Epithelial cell of proximal tubule (primary cell): ENCODE measurements around the gene FBXO39. TPM values are rescaled to one million over a fixed set of nuclear protein-coding genes. Genes with fewer than 3 reads are reported as not detected.
"Not testable (repeated sequence)": the region's sequence is repeated elsewhere in the genome, so short reads cannot be mapped to it uniquely, and the experiment has no call there.

Experiments
- DNase-seq: peaks from one replicate; pipeline ENCODE4 v3.0.0-alpha.2; 2011; ENCODE audit warnings: low read depth
- H3K4me3 ChIP-seq: 2 replicates; pipeline ENCODE4 v1.5.1; 2011; ENCODE audit warnings: low read depth, mild to moderate bottlenecking, low read length
- total RNA-seq: library from RNA; depleted of rRNA; stranded (reverse); fragments of >200 nt; gene quantifications from 2 replicates; pipeline ENCODE4 v1.2.3, GENCODE V29; 2015
- TF ChIP-seq, protein P1 (sequence below): conservative IDR thresholded peaks from 2 replicates; pipeline ENCODE4 v1.5.1; 2012; ENCODE audit warnings: low read depth, mild to moderate bottlenecking, low read length

Gene FBXO39
- total RNA-seq, 1 donor from 2014 or later: not detected

DNA sequence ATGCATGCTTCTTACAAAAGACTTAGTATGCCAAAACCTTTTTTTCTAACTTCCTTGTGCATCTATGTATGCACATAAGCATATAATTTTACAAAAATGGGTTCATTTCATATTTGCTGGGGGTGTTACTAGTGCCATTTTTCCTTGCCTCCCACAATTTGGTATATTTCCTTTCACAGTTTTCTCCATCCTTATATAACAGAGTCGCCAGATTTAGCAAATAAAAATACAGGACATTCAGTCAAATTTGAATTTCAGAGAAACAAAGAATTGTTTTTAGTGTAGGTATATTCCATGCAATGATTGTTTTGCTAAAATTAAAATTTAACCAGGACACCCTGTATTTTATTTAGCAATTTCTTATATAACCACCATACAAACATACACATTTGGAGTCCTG lies 4.0 kb upstream of the FBXO39 start:
- no peak for DNase-seq
- TF ChIP-seq, protein P1, sequence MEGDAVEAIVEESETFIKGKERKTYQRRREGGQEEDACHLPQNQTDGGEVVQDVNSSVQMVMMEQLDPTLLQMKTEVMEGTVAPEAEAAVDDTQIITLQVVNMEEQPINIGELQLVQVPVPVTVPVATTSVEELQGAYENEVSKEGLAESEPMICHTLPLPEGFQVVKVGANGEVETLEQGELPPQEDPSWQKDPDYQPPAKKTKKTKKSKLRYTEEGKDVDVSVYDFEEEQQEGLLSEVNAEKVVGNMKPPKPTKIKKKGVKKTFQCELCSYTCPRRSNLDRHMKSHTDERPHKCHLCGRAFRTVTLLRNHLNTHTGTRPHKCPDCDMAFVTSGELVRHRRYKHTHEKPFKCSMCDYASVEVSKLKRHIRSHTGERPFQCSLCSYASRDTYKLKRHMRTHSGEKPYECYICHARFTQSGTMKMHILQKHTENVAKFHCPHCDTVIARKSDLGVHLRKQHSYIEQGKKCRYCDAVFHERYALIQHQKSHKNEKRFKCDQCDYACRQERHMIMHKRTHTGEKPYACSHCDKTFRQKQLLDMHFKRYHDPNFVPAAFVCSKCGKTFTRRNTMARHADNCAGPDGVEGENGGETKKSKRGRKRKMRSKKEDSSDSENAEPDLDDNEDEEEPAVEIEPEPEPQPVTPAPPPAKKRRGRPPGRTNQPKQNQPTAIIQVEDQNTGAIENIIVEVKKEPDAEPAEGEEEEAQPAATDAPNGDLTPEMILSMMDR: no peak
- H3K4me3 ChIP-seq: no peak overlapping the region

DNA sequence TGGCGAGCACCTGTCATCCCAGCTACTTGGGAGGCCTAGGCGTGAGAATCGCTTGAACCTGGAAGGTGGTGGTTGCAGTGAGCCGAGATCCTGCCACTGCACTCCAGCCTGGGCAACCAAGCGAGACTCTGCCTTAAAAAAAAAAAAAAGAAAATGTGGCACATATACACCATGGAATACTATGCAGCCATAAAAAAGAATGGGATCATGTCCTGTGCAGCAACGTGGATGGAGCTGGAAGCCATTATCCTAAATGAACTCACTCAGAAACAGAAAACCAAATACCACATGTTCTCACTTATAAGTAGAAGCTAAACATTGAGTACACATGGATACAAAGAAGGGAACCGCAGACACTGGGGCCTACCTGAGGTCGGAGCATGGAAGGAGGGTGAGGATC lies 1.1 kb upstream of the FBXO39 start:
- H3K4me3 ChIP-seq, DNase-seq: not testable (repeated sequence)

DNA sequence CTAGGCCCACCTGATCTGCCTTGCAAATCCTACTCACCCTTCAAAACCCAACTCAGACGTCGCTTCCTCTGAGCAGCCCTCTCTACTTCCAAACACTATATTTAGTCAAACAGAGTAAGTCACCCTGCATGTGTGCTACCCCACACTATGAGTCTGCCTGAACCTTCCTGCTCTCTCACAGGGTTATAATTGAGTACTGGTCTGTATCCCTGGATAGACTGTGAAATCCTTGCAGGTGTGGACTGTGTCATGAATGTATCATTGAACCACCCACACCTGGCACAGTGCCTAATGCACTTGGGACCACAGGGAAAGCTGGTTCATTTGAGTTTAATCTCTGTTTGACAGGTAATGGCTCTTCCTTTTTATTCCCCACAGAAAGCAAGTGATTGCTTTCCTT lies 3.4 kb downstream of the FBXO39 start:
- no peak for DNase-seq
- H3K4me3 ChIP-seq: no peak overlapping the region
- TF ChIP-seq, protein P1: no peak

DNA sequence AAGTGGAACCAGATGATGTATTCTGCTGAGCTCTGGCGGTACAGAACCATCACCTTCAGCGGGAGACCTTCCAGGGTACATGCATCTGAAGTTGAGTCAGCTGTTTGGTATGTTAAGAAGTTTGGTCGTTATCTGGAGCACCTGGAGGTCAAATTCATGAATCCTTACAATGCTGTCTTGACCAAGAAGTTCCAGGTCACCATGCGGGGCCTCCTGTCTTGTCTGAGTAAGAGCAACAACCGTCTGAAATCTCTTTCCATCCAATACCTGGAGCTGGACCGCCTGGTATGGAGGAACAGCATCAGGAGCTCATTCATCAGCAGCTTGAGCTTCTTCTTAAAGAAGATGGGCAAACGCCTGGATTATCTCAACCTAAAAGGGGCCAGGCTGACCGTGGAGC lies 4.0 kb downstream of the FBXO39 start:
- TF ChIP-seq, protein P1: no peak
- H3K4me3 ChIP-seq: no peak overlapping the region
- DNase-seq: no peak

DNA sequence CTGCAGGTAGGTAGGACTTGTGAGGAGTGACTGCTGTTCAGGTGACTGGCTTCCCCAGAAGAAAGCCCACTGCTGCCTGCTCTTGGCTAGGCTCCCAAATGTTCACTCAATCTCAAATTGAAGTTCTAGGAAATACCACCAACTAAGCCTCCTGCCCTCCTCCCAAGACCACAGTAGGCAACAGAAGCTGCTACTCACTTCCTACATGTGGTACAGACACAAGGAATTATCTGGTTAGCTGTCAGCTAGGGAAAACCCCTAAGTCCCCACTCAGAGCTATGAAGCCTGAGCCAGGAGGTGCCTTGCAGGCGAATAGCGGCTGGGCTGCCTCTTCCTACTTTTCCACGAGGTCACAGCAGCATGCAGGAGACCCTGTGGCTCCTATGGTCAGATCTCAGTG lies 4.9 kb downstream of the FBXO39 start:
- TF ChIP-seq, protein P1: no peak
- no peak overlapping the region for H3K4me3 ChIP-seq
- DNase-seq: no peak

DNA sequence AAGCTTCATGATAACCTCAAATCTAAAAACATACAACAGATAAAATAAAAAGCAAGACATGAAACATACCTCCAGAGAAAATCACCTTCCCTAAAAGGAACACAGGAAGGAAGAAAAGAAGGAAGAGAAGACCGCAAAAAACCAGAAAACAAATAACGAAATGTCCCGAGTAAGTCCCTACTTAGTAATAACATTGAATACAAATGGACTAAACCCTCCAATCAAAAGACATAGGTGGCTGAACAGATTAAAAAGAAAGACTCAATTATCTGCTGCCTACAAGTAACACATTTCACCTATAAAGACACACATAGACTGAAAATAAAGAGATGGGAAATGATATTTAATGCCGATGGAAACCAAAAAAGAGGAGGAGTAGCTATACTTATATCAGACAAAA lies 6.2 kb downstream of the FBXO39 start:
- H3K4me3 ChIP-seq: no peak overlapping the region
- no peak for DNase-seq
- TF ChIP-seq, protein P1: no peak

DNA sequence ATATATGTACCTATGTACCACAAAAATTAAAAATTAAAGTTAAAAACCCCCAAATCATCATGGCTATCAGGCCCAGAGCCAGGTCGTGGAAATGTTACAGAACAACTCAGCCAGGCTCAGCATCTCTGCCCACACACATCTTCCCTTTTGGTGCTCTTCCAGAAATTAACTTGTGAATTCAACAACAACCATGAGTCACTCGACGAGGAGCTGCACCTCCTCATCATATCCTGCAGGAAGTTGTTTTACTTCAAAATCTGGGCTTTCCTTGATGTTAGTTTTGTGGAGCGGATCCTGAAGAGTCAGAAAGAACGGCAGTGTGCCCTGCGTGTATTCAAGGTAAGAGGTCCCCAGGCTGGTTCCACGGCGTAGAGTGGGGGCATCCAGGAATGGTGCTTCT lies 10.6 kb downstream of the FBXO39 start:
- TF ChIP-seq, protein P1: no peak
- H3K4me3 ChIP-seq: no peak overlapping the region
- no peak for DNase-seq
